ENCODE results near the gene PTPRN2. TPM values are rescaled to one million over a fixed set of nuclear protein-coding genes. Genes with fewer than 3 reads are reported as not detected.
A peak's percentile ranks its signal among the peaks of the same experiment; 100 is the strongest.

PTPRN2 gene
- total and polyA plus RNA-seq, 8 donors = 4.9 to 136 (median 46.8) TPM

GRCh38 chr7:158026636-158027265, 560.9 kb downstream of the PTPRN2 start:
- TF ChIP-seq CTCF (IDR thresholded peaks at IDR 0.05) (no peak), POLR2AphosphoS5 (IDR thresholded peaks at IDR 0.05) (no peak), POLR2A (IDR thresholded peaks at IDR 0.05) (no peak), EP300 (IDR thresholded peaks at IDR 0.05) (no peak)
- H3K4me3 ChIP-seq = no peak overlapping the region
- intact Hi-C loops (cut with DNase I; ENCODE audit: low total_unique reads) = no loop called here
- WGBS, 5 donors = 71 to 84% (median 78%) methylated on average over 14 to 17 of the region's 17 CpGs
- peak overlapping the region in 2 of 5 donors; percentile 55 to 75 for H3K27ac ChIP-seq
- H3K36me3 ChIP-seq = no peaks in the 10 kb centered on the region
- DNase-seq = no peak
- no peaks in the 10 kb centered on the region for H3K9me3 ChIP-seq
- no peaks in the 10 kb centered on the region for H3K27me3 ChIP-seq
- H3K4me1 ChIP-seq = peaks cover 5 to 31% (median 22%) of the 10 kb centered on the region in 4 donors

- intact Hi-C loops (cut with DNase I; ENCODE audit: low total_unique reads) = no loop called here
- H3K4me1 ChIP-seq = peaks cover 5 to 31% (median 22%) of the 10 kb centered on the region in 4 donors
- H3K27ac ChIP-seq = no peak overlapping the region
- H3K4me3 ChIP-seq = no peak overlapping the region
- peak in 1 of 2 donors; percentile 17 for DNase-seq
- 87 to 90% (median 89%) methylated on average over 30 of the region's 30 CpGs for WGBS, 5 donors
- H3K9me3 ChIP-seq = no peaks in the 10 kb centered on the region
- no peaks in the 10 kb centered on the region for H3K27me3 ChIP-seq
- H3K36me3 ChIP-seq = no peaks in the 10 kb centered on the region
- no peak for TF ChIP-seq POLR2A (IDR thresholded peaks at IDR 0.05)
- TF ChIP-seq POLR2AphosphoS5 (IDR thresholded peaks at IDR 0.05) = no peak
- no peak for TF ChIP-seq EP300 (IDR thresholded peaks at IDR 0.05)
- TF ChIP-seq CTCF (IDR thresholded peaks at IDR 0.05) = no peak
These were observed 561.7 kb downstream of the PTPRN2 start for GRCh38 chr7:158025686-158026600.

- TF ChIP-seq CTCF (IDR thresholded peaks at IDR 0.05) (no peak), POLR2AphosphoS5 (IDR thresholded peaks at IDR 0.05) (no peak), POLR2A (IDR thresholded peaks at IDR 0.05) (no peak), EP300 (IDR thresholded peaks at IDR 0.05) (no peak)
- WGBS, 5 donors = 74 to 86% (median 82%) methylated on average over 5 of the region's 5 CpGs
- DNase-seq = peak in 1 of 2 donors; percentile 5
- Histone ChIP-seq H3K27me3 (no peaks in the 10 kb centered on the region), H3K27ac (no peak overlapping the region), H3K36me3 (no peaks in the 10 kb centered on the region), H3K4me1 (peaks cover 5 to 31% (median 22%) of the 10 kb centered on the region in 4 donors), H3K9me3 (no peaks in the 10 kb centered on the region), H3K4me3 (no peak overlapping the region)
- intact Hi-C loops (cut with DNase I; ENCODE audit: low total_unique reads) = no loop called here
These were observed 562.7 kb downstream of the PTPRN2 start for GRCh38 chr7:158024881-158025280.

- H3K9me3 ChIP-seq = no peaks in the 10 kb centered on the region
- H3K4me3 ChIP-seq = no peak overlapping the region
- no peak overlapping the region for H3K27ac ChIP-seq
- no peaks in the 10 kb centered on the region for H3K36me3 ChIP-seq
- intact Hi-C loops (cut with DNase I; ENCODE audit: low total_unique reads) = no loop called here
- no peak for TF ChIP-seq EP300 (IDR thresholded peaks at IDR 0.05)
- no peak for TF ChIP-seq POLR2A (IDR thresholded peaks at IDR 0.05)
- no peak for DNase-seq
- peaks cover 5 to 26% (median 17%) of the 10 kb centered on the region in 4 donors for H3K4me1 ChIP-seq
- H3K27me3 ChIP-seq = no peaks in the 10 kb centered on the region
- 75 to 85% (median 78%) methylated on average over 6 of the region's 6 CpGs for WGBS, 5 donors
These were observed 563.3 kb downstream of the PTPRN2 start for GRCh38 chr7:158024351-158024715.
